Gastroesophageal sphincter (tissue), 3 donors: ENCODE measurements around the gene NEO1.

Experiments
- POLR2A ChIP-seq, 2 donors: fragments of 450-650 bp; IDR thresholded peaks; one replicate each; pipeline ENCODE4 v1.6.1; 2017; ENCODE audit warnings: antibody characterized with exemption in 2 of 2, mild to moderate bottlenecking in 2 of 2, moderate library complexity in 1 of 2
- TF ChIP-seq, protein P1 (sequence below), 4 experiments: fragments of 200-600 bp in 2 of 4; fragments of 450-650 bp in 2 of 4; sonication (generic) in 1 of 4; IDR thresholded peaks; one replicate each; pipeline ENCODE4 v1.5.1; 2017 to 2019; ENCODE audit warnings: antibody characterized with exemption in 4 of 4, mild to moderate bottlenecking in 2 of 4, moderate library complexity in 2 of 4

DNA sequence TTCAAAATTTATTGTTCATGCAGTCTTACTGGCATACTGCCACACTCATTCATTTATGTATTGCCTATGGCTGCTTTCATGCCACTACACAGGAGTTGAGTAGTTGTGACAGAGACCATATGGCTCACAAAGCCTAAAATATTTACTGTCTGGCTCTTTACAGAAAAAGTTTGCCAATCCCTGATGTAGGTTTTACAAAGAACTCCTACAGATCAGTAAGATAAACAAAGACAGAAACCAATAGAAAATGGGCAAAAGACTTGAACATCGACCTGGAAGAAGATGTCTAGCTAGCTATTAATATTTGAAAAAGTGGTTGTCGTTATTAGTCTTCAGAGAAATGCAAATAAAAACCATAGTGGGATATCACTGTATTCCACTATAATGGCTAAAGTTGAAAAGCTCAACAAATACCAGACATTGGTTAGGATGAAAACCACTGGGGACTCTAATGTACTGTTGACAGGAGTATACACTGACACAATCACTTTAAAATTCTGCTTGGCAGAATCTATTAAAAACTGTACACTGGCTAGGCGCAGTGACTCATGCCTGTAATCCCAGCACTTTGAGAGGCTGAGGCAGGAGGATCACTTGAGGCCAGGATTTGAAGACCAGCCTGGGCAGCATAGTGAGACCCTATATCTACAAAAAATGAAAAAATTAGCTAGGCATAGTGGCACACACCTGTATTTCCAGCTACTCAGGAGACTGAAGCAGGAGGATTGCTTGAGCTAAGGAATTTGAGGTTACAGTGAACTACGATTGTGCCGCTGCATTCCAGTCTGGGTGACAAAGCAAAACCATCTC lies 87.7 kb downstream of the NEO1 start:
- no peak for TF ChIP-seq POLR2A (IDR thresholded peaks at IDR 0.05)
- TF ChIP-seq, protein P1, sequence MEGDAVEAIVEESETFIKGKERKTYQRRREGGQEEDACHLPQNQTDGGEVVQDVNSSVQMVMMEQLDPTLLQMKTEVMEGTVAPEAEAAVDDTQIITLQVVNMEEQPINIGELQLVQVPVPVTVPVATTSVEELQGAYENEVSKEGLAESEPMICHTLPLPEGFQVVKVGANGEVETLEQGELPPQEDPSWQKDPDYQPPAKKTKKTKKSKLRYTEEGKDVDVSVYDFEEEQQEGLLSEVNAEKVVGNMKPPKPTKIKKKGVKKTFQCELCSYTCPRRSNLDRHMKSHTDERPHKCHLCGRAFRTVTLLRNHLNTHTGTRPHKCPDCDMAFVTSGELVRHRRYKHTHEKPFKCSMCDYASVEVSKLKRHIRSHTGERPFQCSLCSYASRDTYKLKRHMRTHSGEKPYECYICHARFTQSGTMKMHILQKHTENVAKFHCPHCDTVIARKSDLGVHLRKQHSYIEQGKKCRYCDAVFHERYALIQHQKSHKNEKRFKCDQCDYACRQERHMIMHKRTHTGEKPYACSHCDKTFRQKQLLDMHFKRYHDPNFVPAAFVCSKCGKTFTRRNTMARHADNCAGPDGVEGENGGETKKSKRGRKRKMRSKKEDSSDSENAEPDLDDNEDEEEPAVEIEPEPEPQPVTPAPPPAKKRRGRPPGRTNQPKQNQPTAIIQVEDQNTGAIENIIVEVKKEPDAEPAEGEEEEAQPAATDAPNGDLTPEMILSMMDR (IDR thresholded peaks at IDR 0.05) = no peak
